Heart left ventricle (tissue), 16 donors: Measurements from ENCODE around the gene PCNX3. TPM values are rescaled to one million over a fixed set of nuclear protein-coding genes. Genes with fewer than 3 reads are reported as not detected.
"Not testable (repeated sequence)": the region's sequence is repeated elsewhere in the genome, so short reads cannot be mapped to it uniquely, and the experiment has no call there.

Experiments
- ATAC-seq, 4 donors: fragments of 200-7000 bp; cut with Tn5 transposase; one replicate each; pipeline ENCODE4 v1.9.1; 2020 to 2022; ENCODE audit warnings: moderate library complexity in 4 of 4, mild to moderate bottlenecking in 3 of 4, moderate number of reproducible peaks in 1 of 4
- DNase-seq, 5 donors: peaks; one replicate each; pipeline ENCODE4 v3.0.0-alpha.2; 2020
- H3K27ac ChIP-seq, 12 donors: fragments of 200-600 bp; sonication (generic) in 4 of 12; one replicate each; pipeline versions ENCODE4 v1.5.0 to v1.8.0; 2016 to 2022; ENCODE audit warnings: mild to moderate bottlenecking in 2 of 12
- H3K27me3 ChIP-seq, 9 donors: fragments of 200-600 bp; sonication (generic) in 2 of 9; one replicate each; pipeline versions ENCODE4 v1.5.1 to v1.8.0; 2016 to 2022; ENCODE audit warnings: mild to moderate bottlenecking in 3 of 9
- H3K36me3 ChIP-seq, 9 donors: fragments of 200-600 bp; sonication (generic) in 2 of 9; one replicate each; pipeline versions ENCODE4 v1.5.0 to v1.8.0; 2018 to 2022; ENCODE audit warnings: mild to moderate bottlenecking in 2 of 9
- H3K4me1 ChIP-seq, 12 donors: fragments of 200-600 bp; sonication (generic) in 4 of 12; one replicate each; pipeline versions ENCODE4 v1.5.0 to v1.8.0; 2016 to 2022; ENCODE audit warnings: mild to moderate bottlenecking in 3 of 12
- H3K4me3 ChIP-seq, 12 donors: fragments of 200-600 bp; sonication (generic) in 4 of 12; one replicate each; pipeline versions ENCODE4 v1.5.0 to v1.8.0; 2017 to 2022; ENCODE audit warnings: mild to moderate bottlenecking in 9 of 12, moderate library complexity in 4 of 12
- H3K9me3 ChIP-seq, 12 donors: fragments of 200-600 bp; sonication (generic) in 4 of 12; one replicate each; pipeline versions ENCODE4 v1.5.0 to v1.8.0; 2016 to 2022; ENCODE audit warnings: mild to moderate bottlenecking in 1 of 12
- POLR2A ChIP-seq, 2 donors: fragments of 450-650 bp; IDR thresholded peaks; one replicate each; pipeline ENCODE4 v1.6.1; 2017; ENCODE audit warnings: antibody characterized with exemption in 2 of 2, mild to moderate bottlenecking in 2 of 2, moderate library complexity in 2 of 2
- WGBS, 4 donors: extraction: QIAGEN DNeasy Blood & Tissue Kit in 2 of 4; methylation state at CpG; one replicate each; pipeline versions ENCODE4 v1.1.5 to v1.1.7; 2013 to 2018; 5-methylcytosine and 5-hydroxymethylcytosine counted together
- intact Hi-C, 10 donors: fragments of 100-400 bp; cut with DNase I; formaldehyde crosslinking; loops; one replicate each; pipeline versions ENCODE4 v1.11.1 to v1.14.2; 2022
- microRNA-seq, 4 donors: library from miRNA; unstranded; fragments of <30 nt; microRNA quantifications; one replicate each; pipeline versions ENCODE4 to v1.2.0, GENCODE V29; 2017 to 2020
- polyA plus RNA-seq, 2 donors: library from polyadenylated mRNA; stranded (reverse); fragments of 200-250 nt; gene quantifications; one replicate each; pipeline ENCODE4 v1.2.3, GENCODE V29; 2013
- total RNA-seq, 9 donors: library from RNA; depleted of rRNA in 2 of 9; stranded (reverse); fragments of >200 nt in 2 of 9; fragmentation: NEBNext Ultra II Directional in 3 of 9; extraction: Animal tissue kit (Norgen Biotek cat#: 25700) in 3 of 9; gene quantifications; one replicate each; pipeline versions ENCODE4 v1.1.0 to v1.2.4, GENCODE V29; 2016 to 2023
- TF ChIP-seq, protein P1 (sequence below), 12 donors: fragments of 200-600 bp; sonication (generic) in 4 of 12; IDR thresholded peaks; one replicate each; pipeline versions ENCODE4 v1.5.0 to v1.8.0; 2018 to 2022; ENCODE audit warnings: antibody characterized with exemption in 12 of 12, mild to moderate bottlenecking in 5 of 12
- donor health status: ischemic (EF 13 %, LVEDD 7.1; RV severe dilation, severe dysfunction).
- donor health status: healthy with polysubstance abuse.
- donor health status: DM: no; HTN: yes; CAD: no.
- donor health status: DM: no; HTN: no; CAD: no.
- donor health status: ischemic (EF 25% LVEDD 6.9; RV normal size, moderate dysfunction).
- donor health status: ischemic (EF 25% LVEDD 5.7; RV mildly dilated, moderate dysfunction).
- donor health status: healthy.
- donor health status: DM: yes; HTN: yes; CAD: no.
- donor health status: ischemic (EF 35%, LVEDD 5.7; RV mildly dilated, moderate dysfunction).
- donor health status: nonischemic (EF 11% LVEDD 7.7; RV severe dilation, severe dysfunction).
- donor health status: DM: yes; HTN: yes; CAD: no.
- donor health status: PGD.
- donor health status: ischemic (EF 29% LVEDD 5.4; RV normal size, mild dysfunction).
- donor health status: nonischemic (EF 23%, LVEDD 6.1; RV moderate dilation, normal function).

PCNX3 gene
- total and polyA plus RNA-seq, 11 donors: 7.1 to 23.4 (median 14.4) TPM

DNA sequence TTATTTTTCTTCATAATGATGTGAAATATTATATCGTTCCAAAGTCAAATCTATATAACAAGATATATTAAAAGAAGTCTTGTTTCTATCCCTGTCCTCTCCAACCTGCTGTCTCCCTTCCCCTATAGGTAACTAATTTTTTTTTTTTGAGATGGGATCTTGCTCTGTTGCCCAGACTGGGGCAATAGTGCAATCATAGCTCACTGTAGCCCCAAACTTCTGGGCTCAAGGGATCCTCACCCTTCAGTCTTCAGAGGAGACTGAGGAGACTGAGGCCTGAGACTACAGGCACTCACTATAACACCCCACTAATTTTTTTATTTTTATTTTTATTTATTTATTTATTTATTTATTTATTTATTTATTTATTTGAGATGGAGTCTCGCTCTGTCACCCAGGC is 57.4 kb downstream of the PCNX3 start:
- no peaks in the 10 kb centered on the region for H3K36me3 ChIP-seq
- no peaks in the 10 kb centered on the region for H3K27me3 ChIP-seq
- ATAC-seq: no peak
- intact Hi-C loops: no loop called here
- DNase-seq: no peak
- H3K4me1 ChIP-seq: no peaks in the 10 kb centered on the region
- no peak overlapping the region for H3K4me3 ChIP-seq
- no peaks in the 10 kb centered on the region for H3K9me3 ChIP-seq
- TF ChIP-seq POLR2A (IDR thresholded peaks at IDR 0.05): no peak
- TF ChIP-seq, protein P1, sequence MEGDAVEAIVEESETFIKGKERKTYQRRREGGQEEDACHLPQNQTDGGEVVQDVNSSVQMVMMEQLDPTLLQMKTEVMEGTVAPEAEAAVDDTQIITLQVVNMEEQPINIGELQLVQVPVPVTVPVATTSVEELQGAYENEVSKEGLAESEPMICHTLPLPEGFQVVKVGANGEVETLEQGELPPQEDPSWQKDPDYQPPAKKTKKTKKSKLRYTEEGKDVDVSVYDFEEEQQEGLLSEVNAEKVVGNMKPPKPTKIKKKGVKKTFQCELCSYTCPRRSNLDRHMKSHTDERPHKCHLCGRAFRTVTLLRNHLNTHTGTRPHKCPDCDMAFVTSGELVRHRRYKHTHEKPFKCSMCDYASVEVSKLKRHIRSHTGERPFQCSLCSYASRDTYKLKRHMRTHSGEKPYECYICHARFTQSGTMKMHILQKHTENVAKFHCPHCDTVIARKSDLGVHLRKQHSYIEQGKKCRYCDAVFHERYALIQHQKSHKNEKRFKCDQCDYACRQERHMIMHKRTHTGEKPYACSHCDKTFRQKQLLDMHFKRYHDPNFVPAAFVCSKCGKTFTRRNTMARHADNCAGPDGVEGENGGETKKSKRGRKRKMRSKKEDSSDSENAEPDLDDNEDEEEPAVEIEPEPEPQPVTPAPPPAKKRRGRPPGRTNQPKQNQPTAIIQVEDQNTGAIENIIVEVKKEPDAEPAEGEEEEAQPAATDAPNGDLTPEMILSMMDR (IDR thresholded peaks at IDR 0.05): no peak
- no peak overlapping the region for H3K27ac ChIP-seq
- 88 to 97% (median 93%) methylated on average over 1 to 2 of the region's 2 CpGs for WGBS, 4 donors

DNA sequence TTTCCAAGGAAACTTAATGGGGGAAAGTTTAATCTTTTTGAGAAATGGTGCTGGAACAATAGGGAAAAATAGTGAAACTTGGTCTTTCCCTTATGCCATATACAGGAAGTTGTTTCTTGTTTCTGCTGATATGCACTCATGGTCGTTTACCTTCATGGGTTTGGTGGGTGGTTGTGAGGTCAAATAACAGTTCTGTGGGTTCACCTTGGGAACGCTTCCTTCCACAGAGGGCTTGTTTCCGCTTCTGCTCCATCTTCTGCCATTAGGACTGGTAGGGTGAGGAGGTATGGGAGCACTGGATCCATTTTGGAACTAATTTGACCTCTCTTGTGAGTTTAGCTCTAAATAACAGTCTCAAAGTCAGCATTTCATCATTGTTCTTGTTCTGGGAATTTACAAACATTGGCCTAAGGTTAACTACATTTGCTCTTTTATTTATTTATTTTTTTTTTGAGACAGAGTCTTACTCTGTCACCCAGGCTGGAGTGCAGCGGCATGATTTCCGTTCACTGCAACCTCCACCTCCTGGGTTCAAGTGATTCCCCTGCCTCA is 64.7 kb downstream of the PCNX3 start:
- H3K27ac ChIP-seq: no peak overlapping the region
- H3K4me1 ChIP-seq: no peaks in the 10 kb centered on the region
- 82 to 90% (median 84%) methylated on average over 5 of the region's 5 CpGs for WGBS, 4 donors
- intact Hi-C loops: no loop called here
- no peaks in the 10 kb centered on the region for H3K9me3 ChIP-seq
- no peak for TF ChIP-seq POLR2A (IDR thresholded peaks at IDR 0.05)
- TF ChIP-seq, protein P1 (IDR thresholded peaks at IDR 0.05): no peak
- H3K36me3 ChIP-seq: no peaks in the 10 kb centered on the region
- no peak for ATAC-seq
- no peak for DNase-seq
- H3K4me3 ChIP-seq: no peak overlapping the region
- no peaks in the 10 kb centered on the region for H3K27me3 ChIP-seq

DNA sequence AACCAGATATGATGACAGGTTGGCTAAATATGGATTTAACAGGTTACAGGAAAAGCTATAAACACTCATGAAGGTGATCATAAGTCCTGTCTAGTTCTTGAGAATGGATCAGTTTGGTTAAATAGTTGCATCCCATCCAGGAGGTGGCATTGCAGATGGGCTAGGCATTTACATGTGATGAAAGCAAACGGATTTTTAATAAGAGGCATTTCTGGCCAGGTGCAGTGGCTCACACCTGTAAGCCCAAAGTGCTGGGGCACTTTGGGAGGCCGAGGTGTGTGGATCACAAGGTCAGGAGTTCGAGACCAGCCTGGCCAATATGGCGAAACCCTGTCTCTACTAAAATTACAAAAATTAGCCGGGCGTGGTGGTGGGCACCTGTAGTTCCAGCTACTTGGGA is 67.9 kb downstream of the PCNX3 start:
- H3K27me3 ChIP-seq, H3K36me3 ChIP-seq, H3K27ac ChIP-seq, intact Hi-C loops, DNase-seq, H3K4me1 ChIP-seq, ATAC-seq, H3K4me3 ChIP-seq, H3K9me3 ChIP-seq: not testable (repeated sequence)
- WGBS, 4 donors: 80 to 88% (median 85%) methylated on average over 6 of the region's 6 CpGs

DNA sequence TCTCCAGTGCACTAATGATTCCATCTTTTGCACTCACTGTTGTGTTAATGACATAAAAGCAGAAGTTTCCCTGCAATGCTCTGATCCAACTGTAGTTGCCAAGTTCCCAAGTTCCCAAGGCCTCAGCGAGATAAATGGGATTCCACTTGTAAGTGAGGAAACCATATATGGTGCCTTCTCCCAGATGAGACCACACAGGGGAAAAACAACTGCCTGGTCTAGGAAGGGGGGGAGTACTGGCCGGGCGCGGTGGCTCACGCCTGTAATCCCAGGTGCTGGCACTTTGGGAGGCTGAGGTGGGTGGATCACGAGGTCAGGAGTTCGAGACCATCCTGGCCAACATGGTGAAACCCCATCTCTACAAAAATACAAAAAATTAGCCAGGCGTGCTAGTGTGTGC is 70.4 kb downstream of the PCNX3 start:
- Histone ChIP-seq H3K36me3 (no peaks in the 10 kb centered on the region), H3K4me3 (no peak overlapping the region), H3K4me1 (peaks cover 0 to 8% (median 0%) of the 10 kb centered on the region in 12 donors), H3K27ac (peak overlapping the region in 3 of 12 donors; percentile 4 to 18 (median 13)), H3K27me3 (no peaks in the 10 kb centered on the region), H3K9me3 (no peaks in the 10 kb centered on the region)
- DNase-seq: no peak
- peak in 2 of 4 donors; percentile 61 to 86 for ATAC-seq
- intact Hi-C loops: loop anchor here in 1 of 10 donors (2.0 kb wide), 1 partner anchor 19 kb away; no protein-coding TSS in a partner anchor
- TF ChIP-seq, protein P1 (IDR thresholded peaks at IDR 0.05): no peak
- TF ChIP-seq POLR2A (IDR thresholded peaks at IDR 0.05): no peak
- 52 to 72% (median 60%) methylated on average over 8 of the region's 8 CpGs for WGBS, 4 donors

Small RNA genes within 50 kb of the gene (microRNA-seq; reads per million reads assigned to microRNA genes)
- 0 reads per million in 4 donors for gene MIR4489
- 0 to 0.13 (median 0) reads per million in 4 donors for gene MIR4690

Other genes starting within 250 kb of the PCNX3 start
- gene SLC25A45, start 233.1 kb upstream of the PCNX3 start, total RNA-seq: 10 to 100 TPM in 1 of 9 donors, 1 to 10 TPM in 8; 3.8 to 11.6 (median 6.6) TPM
- gene SLC25A45, start 233.1 kb upstream of the PCNX3 start, polyA plus RNA-seq: 1 to 10 TPM; 3.8 to 6.6 TPM
- 10 to 100 TPM in 7 of 9 donors, 1 to 10 TPM in 2; 6.1 to 24.1 (median 11.3) TPM for gene FRMD8, start 229.1 kb upstream of the PCNX3 start, total RNA-seq
- 10 to 100 TPM in 1 of 2 donors, 1 to 10 TPM in 1; 8.0 to 16.3 TPM for gene FRMD8, start 229.1 kb upstream of the PCNX3 start, polyA plus RNA-seq
- gene NEAT1, start 193.0 kb upstream of the PCNX3 start, total RNA-seq: 100 to 1,000 TPM in 7 of 9 donors, 10 to 100 TPM in 2; 17.0 to 760 (median 507) TPM
- 100 to 1,000 TPM; 104 to 532 TPM for gene NEAT1, start 193.0 kb upstream of the PCNX3 start, polyA plus RNA-seq
- gene MALAT1, start 116.7 kb upstream of the PCNX3 start, total RNA-seq: 1,000 to 10,000 TPM; 1,047 to 9,662 (median 6,606) TPM
- gene MALAT1, start 116.7 kb upstream of the PCNX3 start, polyA plus RNA-seq: 1,000 to 10,000 TPM; 1,168 to 4,497 TPM
- gene SCYL1, start 90.7 kb upstream of the PCNX3 start, total RNA-seq: 100 to 1,000 TPM in 1 of 9 donors, 10 to 100 TPM in 8; 51.6 to 135 (median 62.2) TPM
- gene SCYL1, start 90.7 kb upstream of the PCNX3 start, polyA plus RNA-seq: 10 to 100 TPM; 86.6 to 90.2 TPM
- gene LTBP3, start 57.4 kb upstream of the PCNX3 start, total RNA-seq: 100 to 1,000 TPM in 1 of 9 donors, 10 to 100 TPM in 8; 51.4 to 125 (median 88.9) TPM
- 10 to 100 TPM; 26.3 to 36.3 TPM for gene LTBP3, start 57.4 kb upstream of the PCNX3 start, polyA plus RNA-seq
- gene ZNRD2, start 45.3 kb upstream of the PCNX3 start, total RNA-seq: 10 to 100 TPM; 23.2 to 63.6 (median 33.9) TPM
- gene ZNRD2, start 45.3 kb upstream of the PCNX3 start, polyA plus RNA-seq: 100 to 1,000 TPM in 1 of 2 donors, 10 to 100 TPM in 1; 49.7 to 101 TPM
- gene FAM89B, start 43.2 kb upstream of the PCNX3 start, total RNA-seq: 10 to 100 TPM; 25.8 to 87.9 (median 38.4) TPM
- gene FAM89B, start 43.2 kb upstream of the PCNX3 start, polyA plus RNA-seq: 10 to 100 TPM; 46.6 to 50.0 TPM
- gene EHBP1L1, start 39.7 kb upstream of the PCNX3 start, total RNA-seq: 100 to 1,000 TPM in 3 of 9 donors, 10 to 100 TPM in 6; 37.4 to 144 (median 80.9) TPM
- gene EHBP1L1, start 39.7 kb upstream of the PCNX3 start, polyA plus RNA-seq: 10 to 100 TPM; 52.3 to 71.4 TPM
- under 1 TPM in 7 of 9 donors, not detected in 2; 0.18 to 0.75 (median 0.41) TPM for gene KCNK7, start 20.0 kb upstream of the PCNX3 start, total RNA-seq
- gene KCNK7, start 20.0 kb upstream of the PCNX3 start, polyA plus RNA-seq: 1 to 10 TPM in 1 of 2 donors, under 1 TPM in 1; 0.42 to 1.6 TPM
- 10 to 100 TPM; 26.2 to 68.6 (median 31.4) TPM for gene MAP3K11, start 1.6 kb upstream of the PCNX3 start, total RNA-seq
- 10 to 100 TPM; 29.4 to 39.3 TPM for gene MAP3K11, start 1.6 kb upstream of the PCNX3 start, polyA plus RNA-seq
- 10 to 100 TPM; 17.0 to 63.3 (median 21.6) TPM for gene SIPA1, start 22.3 kb downstream of the PCNX3 start, total RNA-seq
- gene SIPA1, start 22.3 kb downstream of the PCNX3 start, polyA plus RNA-seq: 10 to 100 TPM; 26.5 to 35.5 TPM
- 10 to 100 TPM; 31.2 to 86.4 (median 42.3) TPM for gene RELA, start 47.1 kb downstream of the PCNX3 start, total RNA-seq
- gene RELA, start 47.1 kb downstream of the PCNX3 start, polyA plus RNA-seq: 10 to 100 TPM; 22.2 to 49.5 TPM
- gene KAT5, start 96.5 kb downstream of the PCNX3 start, total RNA-seq: 10 to 100 TPM; 36.4 to 52.5 (median 40.1) TPM
- gene KAT5, start 96.5 kb downstream of the PCNX3 start, polyA plus RNA-seq: 10 to 100 TPM; 39.4 to 62.5 TPM
- 100 to 1,000 TPM in 2 of 9 donors, 10 to 100 TPM in 7; 31.7 to 131 (median 44.6) TPM for gene RNASEH2C, start 105.0 kb downstream of the PCNX3 start, total RNA-seq
- gene RNASEH2C, start 105.0 kb downstream of the PCNX3 start, polyA plus RNA-seq: 100 to 1,000 TPM in 1 of 2 donors, 10 to 100 TPM in 1; 90.5 to 120 TPM
- 10 to 100 TPM in 2 of 9 donors, 1 to 10 TPM in 7; 5.4 to 17.7 (median 8.7) TPM for gene AP5B1, start 165.2 kb downstream of the PCNX3 start, total RNA-seq
- gene AP5B1, start 165.2 kb downstream of the PCNX3 start, polyA plus RNA-seq: 1 to 10 TPM; 4.4 to 9.5 TPM
- gene OVOL1, start 171.3 kb downstream of the PCNX3 start, total RNA-seq: not detected
- gene OVOL1, start 171.3 kb downstream of the PCNX3 start, polyA plus RNA-seq: not detected
- under 1 TPM in 4 of 9 donors, not detected in 5; 0.13 to 0.52 (median 0.37) TPM for gene SNX32, start 218.2 kb downstream of the PCNX3 start, total RNA-seq
- under 1 TPM; 0.11 to 0.54 TPM for gene SNX32, start 218.2 kb downstream of the PCNX3 start, polyA plus RNA-seq
- 100 to 1,000 TPM; 289 to 839 (median 424) TPM for gene CFL1, start 242.4 kb downstream of the PCNX3 start, total RNA-seq
- gene CFL1, start 242.4 kb downstream of the PCNX3 start, polyA plus RNA-seq: 100 to 1,000 TPM; 289 to 973 TPM
- 10 to 100 TPM; 24.6 to 39.6 (median 35.5) TPM for gene MUS81, start 244.7 kb downstream of the PCNX3 start, total RNA-seq
- gene MUS81, start 244.7 kb downstream of the PCNX3 start, polyA plus RNA-seq: 10 to 100 TPM; 53.0 to 56.1 TPM